NCI-H2029 (cell line): Measurements from ENCODE around the gene C11orf24.
A peak's percentile ranks its signal among the peaks of the same experiment; 100 is the strongest.
"Not testable (repeated sequence)": the region's sequence is repeated elsewhere in the genome, so short reads cannot be mapped to it uniquely, and the experiment has no call there.

Experiments
- DNase-seq: peaks from one replicate; lab custom pipeline; 2025; lab: John Stamatoyannopoulos, UW

The C11orf24 gene

GRCh38 chr11:68271781-68272608 is at the start of gene C11orf24:
Gene C11orf24 (minus strand): TSS chr11:68271973. CDS start chr11:68263767, 8,206 bp downstream.
- DNase-seq: peak; percentile 93

DNA sequence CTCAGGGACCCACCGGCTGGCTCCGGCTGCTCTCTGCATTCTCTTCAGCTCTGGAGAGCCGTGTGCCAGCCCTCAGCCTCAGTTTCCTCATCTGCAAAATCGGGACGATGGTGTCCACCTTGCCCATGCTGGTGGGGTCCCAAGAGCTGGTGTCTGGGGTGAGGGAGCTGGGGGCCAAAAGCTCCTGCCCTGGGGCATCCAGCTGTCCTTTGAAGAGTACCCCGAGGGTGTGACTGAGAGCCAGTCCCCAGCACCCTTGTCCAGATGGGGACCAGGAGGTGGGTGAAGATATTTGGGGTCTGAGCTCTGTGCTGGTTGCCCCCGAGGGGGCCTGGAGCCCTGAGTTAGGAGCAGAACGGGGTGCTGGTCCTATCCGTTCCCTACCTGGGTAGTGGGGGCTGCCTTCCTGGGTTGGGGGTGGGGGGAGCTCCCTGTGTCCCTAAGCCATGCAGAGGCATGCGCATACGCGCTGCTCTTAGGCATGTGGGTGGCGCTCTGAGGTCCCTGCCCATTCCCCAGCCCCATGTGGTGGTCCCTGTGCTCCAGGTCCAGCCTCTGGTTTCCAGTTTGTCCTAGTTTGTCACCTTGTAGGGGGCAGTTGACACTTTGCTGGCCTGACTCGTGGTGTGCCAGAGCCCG is 45.5 kb upstream of the C11orf24 start:
- no peak for DNase-seq

DNA sequence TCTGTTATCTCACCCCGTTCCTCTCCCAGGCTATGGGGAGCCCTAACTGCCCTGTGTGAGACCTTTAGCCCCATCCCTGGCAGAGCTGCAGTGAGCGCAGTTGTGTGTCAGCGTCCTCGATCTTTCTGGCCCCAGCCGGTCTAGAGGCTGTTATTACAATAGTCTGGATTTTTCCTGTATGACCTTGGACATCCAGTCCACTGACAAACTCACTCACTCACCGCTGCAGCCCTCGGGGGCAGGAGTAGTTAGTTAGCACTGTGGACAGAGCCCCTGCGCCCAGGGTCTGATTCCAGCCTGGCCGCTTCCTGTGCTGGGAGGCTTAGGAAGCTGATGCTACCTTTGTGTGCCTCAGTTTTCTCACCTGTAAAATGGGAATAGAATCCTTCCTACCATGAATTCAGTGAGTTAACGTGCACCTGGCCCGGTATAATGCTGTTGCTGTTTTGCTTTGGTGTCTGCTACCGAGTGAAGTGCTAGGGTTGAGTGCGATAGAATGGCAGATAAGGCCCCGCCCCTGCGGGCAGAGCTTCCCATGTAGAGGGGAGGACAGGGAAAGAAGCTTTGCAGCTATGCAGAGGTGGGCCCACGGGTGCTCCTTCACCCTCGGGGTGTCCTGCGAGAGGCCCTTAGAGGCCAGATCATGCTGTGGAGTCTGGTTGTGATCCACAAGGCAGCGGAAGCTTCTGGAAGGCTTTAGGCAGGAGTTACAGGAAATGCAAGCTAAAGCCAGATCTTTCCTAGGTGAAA is 43.6 kb upstream of the C11orf24 start:
- DNase-seq: peak; percentile 57

DNA sequence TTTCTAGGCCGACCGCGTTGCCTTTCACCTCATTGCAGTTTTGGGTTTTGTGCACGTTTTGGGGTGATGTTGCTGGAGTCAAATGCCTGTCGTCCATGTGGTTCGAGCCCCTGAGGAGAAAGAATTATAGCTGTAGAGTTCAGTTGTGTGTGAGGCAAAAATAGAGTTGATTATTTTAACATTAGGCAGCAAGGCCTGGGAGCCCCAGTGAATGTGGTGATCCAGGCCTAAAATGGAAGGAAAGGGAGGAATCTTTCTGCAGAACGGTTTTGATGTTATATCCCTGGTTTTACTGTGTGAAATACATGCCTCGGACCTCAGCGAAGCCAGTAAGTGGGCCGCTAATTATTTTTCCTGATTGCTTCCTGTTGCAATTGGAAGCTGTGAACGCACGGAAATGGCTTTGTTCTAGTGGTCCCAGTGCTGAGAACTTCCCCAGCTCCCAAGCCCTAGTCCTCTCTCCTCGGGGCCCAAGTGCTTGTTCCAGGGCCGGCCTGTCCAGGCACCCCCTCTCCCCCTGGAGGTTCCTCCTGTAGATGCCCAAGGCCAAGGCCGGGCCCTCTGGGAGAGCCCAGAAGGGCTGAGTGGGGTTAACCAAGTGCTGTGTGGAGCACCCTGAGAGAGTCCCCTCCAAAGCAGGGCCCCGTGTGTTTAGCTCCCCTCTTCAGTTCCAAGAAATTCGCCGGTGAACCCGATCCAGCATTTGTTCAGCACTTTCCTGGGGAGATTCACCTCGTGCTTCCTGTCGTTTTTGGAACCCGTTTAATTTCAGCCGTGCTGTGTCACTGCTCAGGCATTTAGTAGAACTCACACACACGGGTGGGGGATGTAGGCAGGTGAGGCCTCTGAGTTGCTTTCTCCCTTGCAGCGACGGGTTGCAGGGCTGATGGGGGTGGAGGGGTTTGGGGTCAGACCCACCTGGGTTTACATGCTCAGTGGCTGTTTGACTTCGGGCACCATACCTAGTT is 42.7 kb upstream of the C11orf24 start:
- peak; percentile 46 for DNase-seq

DNA sequence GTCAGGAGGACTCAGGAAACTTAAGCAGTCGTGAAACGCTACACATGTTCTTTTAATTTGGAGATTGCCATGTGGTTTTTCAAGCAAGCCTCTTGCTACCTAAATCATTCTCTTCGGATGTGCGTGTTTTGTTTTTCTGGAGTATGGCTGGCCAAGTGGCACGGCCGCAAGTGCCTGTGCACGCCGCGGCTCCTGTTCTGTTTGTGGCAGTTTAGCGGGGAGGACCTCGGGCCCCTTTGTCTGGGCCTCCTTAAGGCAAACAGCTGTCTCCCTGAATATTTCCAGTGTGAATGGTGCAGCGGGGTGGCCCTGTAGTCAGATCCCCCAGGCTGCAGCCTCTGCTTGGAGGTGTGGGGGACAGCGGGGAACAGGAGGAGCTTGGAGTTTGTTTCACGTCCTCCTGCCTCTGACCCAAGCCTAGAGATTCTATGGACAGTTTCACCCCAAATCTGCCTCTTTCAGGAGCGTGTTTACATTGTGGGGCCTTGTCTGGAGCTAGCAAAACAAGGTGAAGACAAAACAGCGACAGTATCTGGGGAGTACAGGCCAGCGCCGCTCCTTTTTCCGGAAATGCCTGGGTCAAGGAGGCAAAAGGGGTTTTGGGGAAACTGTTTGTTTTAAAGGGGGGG is 41.9 kb upstream of the C11orf24 start:
- no peak for DNase-seq

DNA sequence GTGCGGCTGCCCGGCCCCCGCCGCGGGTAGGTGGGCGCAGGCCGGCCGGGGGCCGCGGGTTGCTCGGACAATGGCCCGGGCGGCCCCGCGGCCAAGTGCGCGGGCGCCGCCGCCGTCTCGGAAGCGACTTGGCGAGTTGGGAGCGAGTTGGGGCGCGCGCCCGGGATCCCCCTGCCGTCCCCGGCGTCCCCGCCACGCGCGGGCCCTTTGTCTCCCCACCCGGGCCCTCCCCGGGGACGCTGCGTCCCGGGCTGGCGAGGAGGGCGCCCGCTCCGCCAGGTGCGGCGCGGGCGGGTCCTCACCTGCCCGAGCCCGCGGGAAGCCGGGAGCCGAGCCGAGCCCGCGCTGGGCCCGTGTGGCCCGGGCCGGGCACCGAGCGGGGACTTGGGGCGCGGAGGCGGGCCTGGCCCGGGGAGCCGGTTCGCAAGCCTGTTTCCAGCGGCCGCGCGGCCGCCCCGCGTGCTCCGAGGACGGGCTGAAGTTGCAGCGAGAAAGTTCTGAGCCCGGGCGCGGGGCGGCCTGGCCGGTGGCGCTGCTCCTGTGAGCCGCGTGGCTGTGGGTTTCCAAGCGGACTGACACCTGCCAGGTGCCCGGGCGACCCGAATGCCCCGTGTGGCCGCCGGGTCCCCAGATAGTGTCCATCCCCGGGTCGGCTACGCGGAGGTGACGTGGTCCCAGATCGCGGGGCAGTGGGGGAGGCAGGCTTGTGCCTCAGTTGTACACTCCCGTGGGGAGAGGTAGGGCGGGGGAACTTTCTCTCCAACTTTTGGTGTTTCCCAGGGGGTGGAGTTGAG is 41.2 kb upstream of the C11orf24 start:
- DNase-seq: no peak

DNA sequence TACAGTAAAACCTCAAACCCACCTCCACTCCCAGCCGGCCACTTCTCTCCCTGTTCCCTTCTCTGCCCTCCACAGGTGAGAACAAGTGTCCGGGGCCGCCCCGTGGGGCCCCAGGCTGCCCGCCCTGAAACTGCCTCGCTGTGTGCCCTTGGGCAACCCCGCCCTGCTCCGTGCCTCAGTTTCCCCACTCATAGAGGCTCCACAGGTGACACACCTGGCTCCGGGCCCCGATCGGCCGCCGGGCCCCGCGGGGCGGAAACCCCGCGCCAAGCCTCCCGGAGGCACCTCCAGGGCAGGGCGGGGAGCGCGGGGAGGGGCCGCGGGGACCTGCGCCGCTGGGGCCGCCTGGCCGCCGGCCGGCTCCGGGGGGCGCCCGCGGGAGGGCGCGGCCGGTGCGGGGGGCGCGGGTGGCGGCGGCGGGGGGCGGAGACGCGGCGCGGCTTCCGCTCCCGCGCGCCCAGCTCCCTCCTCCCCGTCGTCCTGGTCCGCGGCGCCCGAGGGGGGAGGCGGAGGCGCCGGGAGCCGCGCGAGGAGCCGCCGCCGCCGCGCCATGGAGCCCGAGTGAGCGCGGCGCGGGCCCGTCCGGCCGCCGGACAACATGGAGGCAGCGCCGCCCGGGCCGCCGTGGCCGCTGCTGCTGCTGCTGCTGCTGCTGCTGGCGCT is 40.5 kb upstream of the C11orf24 start, which contains the start of gene LRP5:
Gene LRP5 (plus strand): TSS at position 475 of the 663 bp plus-strand sequence. CDS start 124 bp downstream, at position 599.
- no peak for DNase-seq

DNA sequence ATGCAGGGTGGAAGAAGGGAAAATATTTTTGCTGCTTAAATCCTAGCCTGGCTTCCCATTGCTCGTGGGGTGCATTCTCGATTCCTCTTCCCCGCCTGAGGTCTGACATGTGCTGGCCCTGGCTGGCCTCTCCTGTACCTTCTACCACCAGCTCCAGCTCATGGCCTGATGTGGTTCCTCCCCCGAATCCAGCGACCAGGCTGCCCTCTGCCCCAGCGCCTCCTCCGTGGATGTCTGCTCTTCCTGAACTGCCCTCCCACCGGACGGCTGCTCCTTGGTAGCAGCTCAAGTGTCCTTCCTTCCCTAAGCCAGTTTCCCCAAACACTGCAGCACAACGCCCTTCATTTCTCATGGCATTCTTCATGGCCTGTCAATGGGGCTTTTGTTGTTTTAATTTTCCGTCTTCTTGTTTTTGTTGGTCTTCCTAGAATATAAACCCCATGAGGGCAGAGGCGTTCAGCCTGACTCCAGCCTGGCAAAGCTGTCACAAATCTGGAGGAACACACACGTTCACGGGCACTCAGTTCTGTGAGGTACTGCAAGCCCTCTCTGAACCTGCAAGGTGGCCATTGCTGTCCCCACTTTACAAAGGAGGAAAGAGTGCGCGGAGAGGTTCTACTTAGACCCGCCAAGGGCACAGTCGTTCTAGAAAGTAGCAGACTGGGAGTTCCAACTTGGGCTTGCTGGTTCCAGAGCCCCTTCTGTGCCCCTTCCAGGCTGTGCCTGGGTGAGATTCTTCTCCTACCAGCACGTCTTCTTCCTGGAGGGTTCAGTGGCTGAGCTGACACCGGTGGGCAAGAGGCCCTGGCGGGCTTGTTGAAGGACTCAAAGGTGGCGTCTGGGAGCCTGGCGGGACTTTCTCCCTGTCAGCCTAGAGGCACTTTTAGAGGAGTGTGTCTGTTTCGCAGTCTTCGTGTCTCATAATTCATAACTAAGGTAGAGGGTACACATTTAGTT is 39.7 kb upstream of the C11orf24 start:
- DNase-seq: no peak

- DNase-seq: no peak
These were observed 37.9 kb upstream of the C11orf24 start for GRCh38 chr11:68309621-68310185.

DNA sequence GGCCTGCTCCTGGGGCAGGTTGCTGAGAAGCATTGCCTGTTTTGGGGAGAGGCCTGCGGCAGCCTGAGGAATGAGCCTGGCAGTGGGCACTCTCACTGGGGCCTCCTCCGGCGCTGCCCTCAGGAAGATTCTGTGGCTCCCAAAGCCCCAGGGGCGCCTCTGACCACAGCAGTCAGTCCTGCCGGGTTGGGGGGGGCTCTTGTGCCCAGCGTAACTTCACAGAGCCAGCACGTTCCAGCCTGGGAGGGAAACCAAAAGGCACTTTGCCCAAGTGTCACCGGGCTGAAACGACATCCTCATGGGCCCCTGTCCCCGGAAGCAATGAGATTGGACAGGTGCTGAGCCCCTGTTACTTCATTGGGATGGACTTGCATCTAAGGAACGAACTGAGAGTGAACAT is 36.3 kb upstream of the C11orf24 start:
- no peak for DNase-seq

DNA sequence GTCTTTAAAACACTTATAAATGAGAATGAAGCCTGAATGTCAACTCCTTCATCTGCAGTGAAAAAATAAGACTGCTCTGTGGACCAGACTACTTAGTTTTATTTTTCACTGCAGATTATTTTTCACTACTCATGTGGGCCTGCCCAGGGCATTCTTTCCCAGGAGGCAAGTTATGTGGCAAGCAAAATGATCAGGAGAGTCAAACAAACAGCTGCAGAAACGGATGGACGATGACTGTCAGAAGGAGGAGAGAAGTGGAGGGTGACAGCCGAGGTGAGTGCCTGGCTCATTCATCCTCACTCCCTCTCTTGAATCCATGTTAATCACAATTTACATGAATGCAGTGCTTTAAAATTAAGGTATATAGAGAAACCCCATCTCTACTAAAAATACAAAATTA is 34.9 kb upstream of the C11orf24 start:
- no peak for DNase-seq

GRCh38 chr11:68303982-68304780 is 32.4 kb upstream of the C11orf24 start:
- DNase-seq: no peak

GRCh38 chr11:68303083-68303482 is 31.3 kb upstream of the C11orf24 start:
- DNase-seq: no peak

DNA sequence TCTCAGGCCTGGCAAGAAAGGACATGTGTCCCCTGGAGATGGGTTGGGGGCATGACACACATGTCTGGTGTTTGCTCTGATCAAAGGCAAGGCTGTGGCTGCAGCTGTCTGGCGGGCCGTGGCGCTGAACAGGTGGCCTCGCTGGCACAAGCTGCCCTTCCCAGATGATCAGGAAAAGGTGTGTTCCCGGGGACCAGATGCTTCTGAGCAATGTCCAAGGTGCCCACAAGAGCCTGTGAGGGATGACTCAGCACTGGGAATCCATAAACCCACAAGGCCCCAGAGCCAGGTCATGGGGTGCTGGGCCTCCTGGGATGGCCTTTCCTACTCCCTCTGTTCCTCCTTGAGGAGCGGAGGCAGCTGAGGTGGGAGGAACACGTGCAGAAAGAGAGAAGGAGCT is 30.9 kb upstream of the C11orf24 start:
- peak; percentile 33 for DNase-seq

- no peak for DNase-seq
These were observed 30.5 kb upstream of the C11orf24 start for GRCh38 chr11:68302256-68302655.

DNA sequence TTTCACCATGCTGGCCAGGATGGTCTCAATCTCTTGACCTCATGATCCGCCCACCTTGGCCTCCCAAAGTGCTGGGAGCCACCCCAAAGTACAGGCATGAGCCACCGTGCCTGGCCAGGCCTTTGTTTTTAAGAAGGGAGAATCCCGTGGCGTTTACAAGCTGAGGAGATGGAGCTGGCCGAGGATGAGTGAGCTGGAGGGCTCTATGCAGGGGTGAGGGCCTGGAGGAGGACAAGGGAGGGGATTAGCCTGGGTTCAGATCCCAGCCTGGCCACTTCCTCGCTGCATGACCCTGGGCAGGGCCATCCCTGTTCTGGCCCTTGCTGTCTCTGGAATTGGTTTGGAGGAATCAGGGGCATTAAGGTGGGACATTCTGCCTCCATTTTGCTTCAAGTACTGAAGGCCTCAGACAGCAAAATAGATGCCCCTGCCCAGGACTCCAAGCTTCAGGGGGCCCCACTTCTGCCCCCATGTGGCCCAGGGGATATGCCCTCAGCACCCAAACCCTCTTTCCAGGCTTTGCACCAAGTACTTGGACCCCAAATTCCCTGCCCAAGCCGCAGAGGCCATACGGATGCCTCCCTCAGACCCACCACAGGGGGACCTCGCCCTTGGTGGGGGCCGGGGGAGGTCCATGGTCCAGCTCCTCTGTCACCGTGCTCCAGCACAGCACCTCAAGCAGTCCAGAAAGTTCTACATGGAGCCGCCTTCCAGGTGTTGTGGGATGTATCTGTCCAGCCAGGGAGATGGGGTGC is 28.5 kb upstream of the C11orf24 start:
- no peak for DNase-seq

DNA sequence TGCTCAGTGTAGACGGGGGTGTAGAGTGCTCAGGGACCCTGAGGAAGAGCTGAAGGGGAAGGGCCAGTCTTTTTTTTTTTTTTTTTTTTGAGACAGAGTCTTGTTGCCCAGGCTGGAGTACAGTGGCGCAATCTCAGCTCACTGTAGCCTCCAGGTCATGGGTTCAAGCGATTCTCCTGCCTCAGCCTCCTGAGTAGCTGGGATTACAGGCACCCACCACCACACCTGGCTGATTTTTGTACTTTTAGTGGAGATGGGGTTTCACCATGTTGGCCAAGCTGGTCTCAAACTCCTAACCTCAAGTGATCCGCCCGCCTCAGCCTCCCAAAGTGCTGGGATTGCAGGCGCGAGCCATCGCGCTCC is 27.7 kb upstream of the C11orf24 start:
- DNase-seq: not testable (repeated sequence)
